Mesenchymal stem cell (in vitro differentiated cells and primary cell): ENCODE data around the gene CEP350.

ENCODE experiments used
- DNase-seq: peaks from one replicate; pipeline ENCODE4 v3.0.0-alpha.2; 2013
- H2AFZ ChIP-seq: one replicate; pipeline ENCODE4 v1.6.1; 2013; ENCODE audit warnings: low read depth, mild to moderate bottlenecking, control low read depth, inconsistent platforms, low read length, moderate library complexity
- H2AK5ac ChIP-seq: 2 replicates; pipeline ENCODE4 v1.6.1; 2013; ENCODE audit warnings: low read length, moderate library complexity, mild to moderate bottlenecking, inconsistent platforms; ENCODE audit not compliant: severe bottlenecking
- H2BK120ac ChIP-seq: one replicate; pipeline ENCODE4 v1.6.1; 2013; ENCODE audit warnings: low read depth, mild to moderate bottlenecking, inconsistent platforms, low read length, moderate library complexity
- H2BK12ac ChIP-seq, 2 experiments: one replicate each; pipeline ENCODE4 v1.6.1; 2013; ENCODE audit warnings: inconsistent platforms in 2 of 2, low read length in 2 of 2, mild to moderate bottlenecking in 2 of 2, moderate library complexity in 2 of 2, control low read depth in 1 of 2
- H2BK15ac ChIP-seq: one replicate; pipeline ENCODE4 v1.6.1; 2013; ENCODE audit warnings: mild to moderate bottlenecking, low read depth, inconsistent platforms; ENCODE audit not compliant: poor library complexity, severe bottlenecking
- H2BK5ac ChIP-seq: 2 replicates; pipeline ENCODE4 v1.6.1; 2013; ENCODE audit warnings: low read depth, mild to moderate bottlenecking, low read length, control low read depth, inconsistent platforms; ENCODE audit not compliant: poor library complexity, severe bottlenecking
- H3K14ac ChIP-seq, 2 experiments: one replicate each; pipeline ENCODE4 v1.6.1; 2013; ENCODE audit warnings: inconsistent platforms in 2 of 2, low read length in 2 of 2, control low read depth in 1 of 2, mild to moderate bottlenecking in 1 of 2, moderate library complexity in 1 of 2
- H3K18ac ChIP-seq, 2 experiments: one replicate each; pipeline ENCODE4 v1.6.1; 2013; ENCODE audit warnings: inconsistent platforms in 2 of 2, low read length in 2 of 2, control low read depth in 1 of 2, low read depth in 1 of 2, mild to moderate bottlenecking in 1 of 2
- H3K23ac ChIP-seq, 2 experiments: one replicate each; pipeline ENCODE4 v1.6.1; 2013; ENCODE audit warnings: inconsistent platforms in 2 of 2, low read length in 2 of 2, mild to moderate bottlenecking in 2 of 2, moderate library complexity in 2 of 2, control low read depth in 1 of 2
- H3K27ac ChIP-seq: 2 replicates; pipeline ENCODE4 v1.5.1; 2013; ENCODE audit warnings: mild to moderate bottlenecking, moderate library complexity, low read length, control low read depth, inconsistent platforms; ENCODE audit not compliant: poor library complexity, severe bottlenecking
- H3K27me3 ChIP-seq, 2 experiments: 2 replicates each; pipeline versions ENCODE4 v1.6.1 to v1.7.0; 2013; ENCODE audit warnings: low read length in 2 of 2, mild to moderate bottlenecking in 2 of 2, moderate library complexity in 2 of 2, control low read depth in 1 of 2, inconsistent platforms in 1 of 2; ENCODE audit not compliant: control insufficient read depth in 1 of 2, insufficient read depth in 1 of 2
- H3K36me3 ChIP-seq, 2 experiments: 2 replicates each; pipeline versions ENCODE4 v1.6.1 to v1.7.0; 2013; ENCODE audit warnings: low read length in 2 of 2, control low read depth in 1 of 2, inconsistent platforms in 1 of 2, low read depth in 1 of 2, mild to moderate bottlenecking in 1 of 2; ENCODE audit not compliant: insufficient read depth in 2 of 2, control insufficient read depth in 1 of 2
- H3K4ac ChIP-seq, 2 experiments: one replicate each; pipeline ENCODE4 v1.6.1; 2013; ENCODE audit warnings: inconsistent platforms in 2 of 2, low read length in 2 of 2, mild to moderate bottlenecking in 2 of 2, moderate library complexity in 2 of 2, control low read depth in 1 of 2, low read depth in 1 of 2
- H3K4me1 ChIP-seq: 2 replicates; pipeline ENCODE4 v1.6.1; 2013; ENCODE audit warnings: low read depth, low read length, control low read depth; ENCODE audit not compliant: control insufficient read depth, insufficient read depth
- H3K4me2 ChIP-seq: 2 replicates; pipeline ENCODE4 v1.6.1; 2013; ENCODE audit warnings: low read length, mild to moderate bottlenecking, inconsistent platforms; ENCODE audit not compliant: poor library complexity, severe bottlenecking
- H3K4me3 ChIP-seq, 2 experiments: 2 replicates each; pipeline versions ENCODE4 v1.5.1 to v1.7.0; 2013; ENCODE audit warnings: low read length in 2 of 2, mild to moderate bottlenecking in 2 of 2, control low read depth in 1 of 2, low read depth in 1 of 2; ENCODE audit not compliant: insufficient read depth in 1 of 2
- H3K79me1 ChIP-seq: replicated peaks from 2 replicates; pipeline ENCODE4 v1.6.1; 2013; ENCODE audit warnings: mild to moderate bottlenecking, control low read depth, low read length, inconsistent platforms; ENCODE audit not compliant: poor library complexity, severe bottlenecking
- H3K9ac ChIP-seq: 2 replicates; pipeline ENCODE4 v1.7.0; 2013; ENCODE audit warnings: mild to moderate bottlenecking, low read length, moderate library complexity
- H3K9me3 ChIP-seq: 2 replicates; pipeline ENCODE4 v1.7.0; 2013; ENCODE audit warnings: mild to moderate bottlenecking, low read length; ENCODE audit not compliant: control insufficient read depth
- H4K8ac ChIP-seq: one replicate; pipeline ENCODE4 v1.6.1; 2013; ENCODE audit warnings: inconsistent platforms, mild to moderate bottlenecking, low read length, moderate library complexity
- H4K91ac ChIP-seq: one replicate; pipeline ENCODE4 v1.6.1; 2013; ENCODE audit warnings: mild to moderate bottlenecking, low read length, inconsistent platforms
- WGBS: methylation state at CpG from one replicate; pipeline ENCODE4 v1.1.7; 2013; ENCODE audit warnings: mixed read lengths; 5-methylcytosine and 5-hydroxymethylcytosine counted together

The CEP350 gene

DNA sequence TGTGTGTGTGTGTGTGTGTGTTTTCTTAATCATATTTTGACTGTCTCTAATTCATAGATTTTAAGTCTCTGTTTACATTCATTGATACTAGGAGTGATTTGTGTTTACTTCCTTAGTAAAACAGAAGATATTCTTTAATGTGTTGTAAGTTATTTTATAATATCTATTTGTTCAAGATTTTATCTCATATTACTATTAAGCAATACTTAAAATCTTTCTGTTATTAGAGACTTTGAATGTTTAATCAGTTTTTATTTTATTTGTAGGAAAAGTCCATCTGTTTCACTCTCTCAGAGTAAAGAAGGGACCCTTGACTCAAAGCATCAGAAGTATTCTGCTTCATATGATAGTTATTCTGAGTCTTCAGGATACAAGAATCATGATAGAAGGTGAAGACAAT, 89.2 kb downstream of the CEP350 start:
- H3K4ac ChIP-seq: no peak overlapping the region
- H3K9ac ChIP-seq: no peak overlapping the region
- H3K4me2 ChIP-seq: no peak overlapping the region
- H3K36me3 ChIP-seq: peaks cover 12 to 74% of the 10 kb centered on the region in 2 experiments
- no peaks in the 10 kb centered on the region for H3K9me3 ChIP-seq
- H3K27me3 ChIP-seq: no peaks in the 10 kb centered on the region
- peak overlapping the region; percentile 16 for H3K27ac ChIP-seq
- no peak overlapping the region for H2BK120ac ChIP-seq
- H4K91ac ChIP-seq: no peak overlapping the region
- H3K4me3 ChIP-seq: no peak overlapping the region
- H3K23ac ChIP-seq: no peak overlapping the region
- no peak for DNase-seq
- H2AFZ ChIP-seq: no peak overlapping the region
- peaks cover 2% of the 10 kb centered on the region for H3K4me1 ChIP-seq
- no peak overlapping the region for H2BK12ac ChIP-seq
- no peak overlapping the region for H4K8ac ChIP-seq
- H3K14ac ChIP-seq: no peak overlapping the region
- H2BK15ac ChIP-seq: no peak overlapping the region
- no peak overlapping the region for H2BK5ac ChIP-seq
- H2AK5ac ChIP-seq: no peak overlapping the region
- peaks cover 4% of the 10 kb centered on the region for H3K79me1 ChIP-seq
- H3K18ac ChIP-seq: no peak overlapping the region

DNA sequence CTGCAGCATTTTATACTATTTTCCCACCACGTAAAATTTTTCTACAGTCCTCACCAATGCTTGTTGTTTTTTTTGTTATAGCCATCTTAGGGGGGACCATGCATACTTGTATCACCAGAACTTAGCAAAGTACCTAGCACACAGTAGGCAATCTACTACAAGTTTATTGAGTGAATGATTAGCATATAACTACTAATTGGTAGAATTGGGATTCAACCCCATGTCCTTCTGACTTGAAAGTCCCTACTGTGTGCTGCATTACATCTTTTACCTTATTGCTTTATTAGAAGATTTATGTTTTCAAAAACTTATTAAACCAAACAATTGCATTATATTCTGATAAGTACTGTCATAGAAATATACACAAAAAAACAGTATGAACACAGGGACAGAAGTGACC, 92.1 kb downstream of the CEP350 start:
- H3K18ac ChIP-seq: no peak overlapping the region
- H3K36me3 ChIP-seq: peaks cover 7 to 88% of the 10 kb centered on the region in 2 experiments
- H3K9me3 ChIP-seq: no peaks in the 10 kb centered on the region
- H3K27me3 ChIP-seq: no peaks in the 10 kb centered on the region
- H4K91ac ChIP-seq: no peak overlapping the region
- no peak overlapping the region for H3K4me3 ChIP-seq
- no peak overlapping the region for H3K4me2 ChIP-seq
- no peaks in the 10 kb centered on the region for H3K4me1 ChIP-seq
- H3K79me1 ChIP-seq: peaks cover 3% of the 10 kb centered on the region
- H2BK15ac ChIP-seq: no peak overlapping the region
- DNase-seq: no peak
- H2AK5ac ChIP-seq: no peak overlapping the region
- H3K27ac ChIP-seq: no peak overlapping the region
- H3K4ac ChIP-seq: no peak overlapping the region
- H2BK5ac ChIP-seq: no peak overlapping the region
- WGBS: 100% methylated on average over 1 of the region's 1 CpG
- H2BK120ac ChIP-seq: no peak overlapping the region
- H2AFZ ChIP-seq: no peak overlapping the region
- no peak overlapping the region for H4K8ac ChIP-seq
- no peak overlapping the region for H3K9ac ChIP-seq
- no peak overlapping the region for H3K23ac ChIP-seq
- no peak overlapping the region for H2BK12ac ChIP-seq
- no peak overlapping the region for H3K14ac ChIP-seq

DNA sequence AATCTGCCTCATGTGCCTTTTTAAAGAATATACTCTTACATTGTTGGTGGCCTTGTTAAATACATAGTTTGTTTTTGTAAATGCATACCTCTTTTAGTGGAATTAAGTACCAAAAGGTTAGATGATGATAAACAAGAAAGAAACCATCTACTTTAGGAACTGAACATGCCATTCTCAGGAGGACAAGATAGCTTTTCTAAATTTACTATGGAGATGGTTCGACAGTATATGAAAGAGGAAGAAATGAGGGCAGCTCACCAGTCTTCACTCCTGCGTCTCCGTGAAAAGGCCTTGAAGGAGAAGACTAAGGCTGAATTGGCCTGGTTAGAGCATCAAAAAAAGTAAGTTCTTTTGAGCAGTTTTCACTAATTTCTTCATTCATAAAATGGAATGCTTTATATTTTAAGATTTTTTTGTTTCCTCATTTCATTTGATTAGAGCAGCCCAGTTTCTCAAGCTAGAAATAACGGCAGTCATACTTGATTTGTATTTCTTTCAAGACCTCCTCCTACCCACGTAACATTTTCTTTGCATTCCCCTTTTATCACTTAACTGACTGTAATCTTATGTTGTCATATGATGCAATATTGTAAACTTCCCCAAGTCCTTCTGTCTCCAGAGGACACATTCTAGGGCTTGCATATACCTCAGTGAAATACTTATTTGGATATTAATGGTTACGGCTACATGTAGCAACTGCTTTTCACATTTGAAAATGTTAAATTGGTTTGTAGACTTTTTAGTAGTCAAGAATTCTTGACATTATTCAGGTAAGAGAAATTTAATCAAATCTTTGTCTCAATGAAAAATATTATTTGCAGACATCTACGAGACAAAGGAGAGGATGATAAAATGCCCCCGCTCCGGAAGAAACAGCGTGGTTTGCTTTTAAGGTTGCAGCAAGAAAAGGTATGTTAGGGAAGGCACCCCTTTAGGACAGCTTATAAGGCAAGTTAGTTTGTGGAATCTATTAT, 99.3 kb downstream of the CEP350 start:
- Histone ChIP-seq H3K18ac (no peak overlapping the region), H3K4ac (no peak overlapping the region), H3K9ac (no peak overlapping the region), H2AK5ac (no peak overlapping the region), H4K91ac (no peak overlapping the region), H3K23ac (no peak overlapping the region), H3K36me3 (peaks cover 6 to 78% of the 10 kb centered on the region in 2 experiments), H3K9me3 (no peaks in the 10 kb centered on the region), H4K8ac (no peak overlapping the region), H2BK5ac (no peak overlapping the region), H3K27me3 (no peaks in the 10 kb centered on the region), H2AFZ (no peak overlapping the region), H2BK120ac (no peak overlapping the region), H3K27ac (no peak overlapping the region), H3K4me2 (no peak overlapping the region), H2BK12ac (no peak overlapping the region), H3K79me1 (no peaks in the 10 kb centered on the region), H3K4me1 (no peaks in the 10 kb centered on the region), H3K14ac (no peak overlapping the region), H2BK15ac (no peak overlapping the region), H3K4me3 (no peak overlapping the region)
- peak; percentile 46 for DNase-seq
- 96% methylated on average over 8 of the region's 10 CpGs for WGBS

DNA sequence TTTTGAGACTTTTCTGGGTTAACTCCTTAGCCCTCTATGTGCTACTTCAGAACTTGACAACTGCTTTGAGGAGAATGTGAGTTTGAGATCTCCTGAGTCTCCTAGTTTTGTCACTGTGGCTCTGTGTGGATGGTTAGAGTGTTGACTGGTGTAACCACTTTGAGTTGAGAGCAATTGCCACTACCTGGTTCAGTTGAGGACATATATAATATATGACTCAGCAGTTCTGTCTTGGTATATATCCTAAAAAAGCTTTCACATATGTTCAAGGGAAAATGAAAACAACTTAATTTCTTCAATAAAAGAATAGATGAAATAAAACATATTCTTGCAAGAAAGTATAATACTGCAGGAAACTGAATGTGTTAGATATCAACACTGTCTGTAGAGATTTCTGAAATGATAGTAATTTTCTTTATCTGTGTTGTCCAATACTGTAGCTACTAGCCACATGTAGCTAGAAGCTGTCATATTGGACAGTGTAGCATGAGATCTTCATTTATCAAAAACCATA, 103.3 kb downstream of the CEP350 start:
- Histone ChIP-seq H3K27me3 (no peaks in the 10 kb centered on the region), H3K9ac (no peak overlapping the region), H2AK5ac (no peak overlapping the region), H3K23ac (no peak overlapping the region), H3K79me1 (peaks cover 2% of the 10 kb centered on the region), H3K27ac (no peak overlapping the region), H2BK15ac (no peak overlapping the region), H4K8ac (no peak overlapping the region), H3K4me1 (no peaks in the 10 kb centered on the region), H2BK120ac (no peak overlapping the region), H2BK5ac (no peak overlapping the region), H3K4ac (no peak overlapping the region), H2BK12ac (no peak overlapping the region), H3K9me3 (no peaks in the 10 kb centered on the region), H3K4me3 (no peak overlapping the region), H2AFZ (no peak overlapping the region), H3K4me2 (no peak overlapping the region), H4K91ac (no peak overlapping the region), H3K36me3 (peaks cover 9 to 68% of the 10 kb centered on the region in 2 experiments), H3K18ac (no peak overlapping the region), H3K14ac (no peak overlapping the region)
- DNase-seq: peak; percentile 18
